NCI-H2196 treated with DMSO at 0.1 percent for 48 hours (cell line): ENCODE measurements around the gene ZNF331.
A peak's percentile ranks its signal among the peaks of the same experiment; 100 is the strongest.

Experiments used
- DNase-seq: peaks from one replicate; lab custom pipeline; 2025; ENCODE audit not compliant: unreplicated experiment; lab: John Stamatoyannopoulos, UW

Gene ZNF331

DNA sequence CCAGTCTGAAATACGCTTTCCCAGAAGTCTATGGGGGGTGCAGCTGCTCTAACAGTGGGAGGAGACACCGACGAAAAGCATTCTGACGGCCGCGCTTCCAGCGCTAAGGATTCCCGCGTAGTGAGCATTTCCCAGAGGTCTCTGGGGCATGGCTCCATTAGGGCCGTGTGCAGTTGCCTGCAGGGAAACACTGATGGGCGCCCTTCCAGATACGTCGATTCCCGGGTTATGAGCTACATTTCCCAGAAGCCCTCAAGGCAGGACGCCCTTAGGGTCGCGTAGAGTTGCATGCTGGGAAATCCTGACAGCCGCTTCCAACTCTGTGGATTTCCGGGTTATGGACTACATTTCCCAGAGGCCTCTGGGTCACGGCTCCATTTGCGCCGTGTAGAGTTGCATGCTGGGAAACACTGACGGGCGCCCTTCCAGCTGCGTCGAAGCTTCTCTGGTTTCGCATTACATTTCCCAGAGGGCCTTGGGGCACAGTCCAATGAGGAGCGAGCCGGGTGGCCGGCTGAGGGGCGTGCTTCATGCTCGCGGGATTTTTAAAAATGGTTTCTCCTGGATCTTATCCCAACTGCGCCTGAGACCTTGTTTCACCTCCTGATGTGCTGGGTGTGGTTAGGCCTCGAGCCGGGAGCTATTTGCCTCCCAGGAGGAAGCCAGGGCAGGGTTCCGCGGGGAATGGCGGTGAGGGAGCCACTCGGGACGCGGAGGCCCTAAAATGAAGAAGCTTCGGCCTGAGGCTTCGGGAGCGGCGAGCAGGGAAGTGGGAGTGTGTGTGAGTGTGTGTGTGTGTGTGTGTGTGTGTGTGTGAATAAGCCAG lies 17.2 kb upstream of the ZNF331 start:
- DNase-seq, result peak; percentile 94

DNA sequence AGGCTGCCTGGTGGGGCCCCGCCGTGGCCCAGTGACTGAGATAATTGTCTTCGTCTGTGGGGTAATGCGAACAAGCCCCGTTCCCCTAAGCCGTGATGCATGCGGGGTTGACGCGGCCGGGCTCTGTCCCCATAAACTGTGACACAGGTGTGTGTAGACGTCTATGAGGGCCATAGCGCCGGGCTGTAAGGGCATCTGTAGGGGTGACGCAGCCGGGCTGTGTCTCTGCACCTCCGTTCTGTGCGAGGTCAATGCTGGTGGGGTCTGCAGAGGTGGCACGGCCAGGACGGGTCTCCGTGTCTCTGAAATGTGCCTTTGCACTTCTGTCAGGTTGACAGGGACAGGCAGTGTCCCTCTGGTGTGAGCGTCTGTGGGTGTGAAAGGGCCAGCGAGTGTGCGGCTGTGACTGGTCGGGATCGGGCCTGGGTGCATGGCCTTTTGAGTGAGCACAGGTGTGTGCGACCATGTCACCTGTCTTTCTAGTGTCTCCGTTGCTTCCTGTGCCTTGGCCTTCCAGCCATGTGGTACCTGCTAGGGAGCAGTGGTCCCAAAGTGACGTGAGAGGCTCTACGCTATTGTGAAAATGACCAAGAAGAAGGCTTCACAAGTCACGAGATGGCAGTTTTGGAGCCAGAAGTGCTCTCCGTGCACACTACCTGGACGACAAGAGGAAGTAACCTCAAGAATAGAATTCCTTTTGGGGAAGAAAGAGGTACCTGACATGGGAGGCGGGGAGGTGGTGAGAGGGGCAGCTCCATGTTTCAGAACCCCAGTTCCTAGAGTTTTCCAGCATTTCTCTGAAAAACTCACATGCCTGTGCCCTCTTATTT lies 16.4 kb upstream of the ZNF331 start:
- no peak for DNase-seq

DNA sequence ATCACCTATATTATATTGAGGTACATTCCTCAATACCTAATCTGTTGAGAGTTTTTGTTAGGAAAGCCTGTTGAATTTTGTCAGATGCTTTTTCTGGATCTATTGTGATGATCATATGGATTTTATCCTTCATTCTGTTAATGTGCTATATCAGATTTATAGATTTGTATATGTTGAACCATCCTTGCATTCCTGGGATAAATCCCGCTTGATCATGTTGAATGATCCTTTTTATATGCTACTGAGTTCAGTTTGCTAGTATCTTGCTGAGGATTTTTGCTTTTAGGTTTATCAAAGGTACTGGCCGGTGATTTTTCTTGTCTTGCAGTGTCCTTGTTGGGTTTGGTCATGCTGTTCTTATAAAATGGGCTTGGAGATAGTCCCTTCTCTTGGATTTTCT lies 12.0 kb upstream of the ZNF331 start:
- DNase-seq, result no peak

DNA sequence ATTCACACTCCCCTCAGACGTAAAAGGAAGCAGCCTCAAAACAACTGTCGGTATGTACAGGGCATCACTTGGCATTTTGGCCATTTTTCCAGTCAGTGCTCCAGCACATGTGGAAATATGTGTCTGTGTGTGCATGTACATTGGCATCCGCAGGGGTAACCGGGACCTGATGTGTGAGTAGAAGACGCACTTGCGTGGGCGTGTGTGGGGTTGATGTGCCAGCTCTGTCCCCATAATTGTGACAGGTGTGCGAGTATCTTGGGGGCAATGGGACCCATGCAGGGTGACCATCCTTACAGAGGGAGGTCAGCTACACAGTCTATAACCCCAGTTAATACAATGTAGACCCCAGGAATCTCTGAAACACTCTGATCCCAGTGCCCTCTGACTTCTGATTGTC lies 7.3 kb upstream of the ZNF331 start:
- no peak for DNase-seq

DNA sequence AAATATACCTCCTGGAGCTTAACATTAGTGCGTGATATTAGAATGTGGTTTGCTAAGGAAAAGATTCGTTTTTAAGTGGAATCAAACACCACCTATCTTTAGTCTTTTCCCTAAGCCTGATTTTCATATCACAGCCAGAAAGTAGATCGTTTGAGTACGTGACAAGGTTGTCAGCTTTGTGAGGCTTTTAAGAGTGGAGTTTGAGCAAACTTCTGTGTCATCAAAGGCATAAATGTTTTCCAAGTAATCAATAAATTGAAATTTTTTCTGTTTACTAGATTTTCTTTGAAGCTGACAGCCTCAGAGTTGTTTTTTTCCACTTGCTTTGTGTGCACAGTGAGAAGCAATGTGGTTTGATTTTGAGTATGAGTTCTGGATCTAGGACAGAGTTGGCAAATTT lies 6.5 kb upstream of the ZNF331 start:
- DNase-seq, result no peak

DNA sequence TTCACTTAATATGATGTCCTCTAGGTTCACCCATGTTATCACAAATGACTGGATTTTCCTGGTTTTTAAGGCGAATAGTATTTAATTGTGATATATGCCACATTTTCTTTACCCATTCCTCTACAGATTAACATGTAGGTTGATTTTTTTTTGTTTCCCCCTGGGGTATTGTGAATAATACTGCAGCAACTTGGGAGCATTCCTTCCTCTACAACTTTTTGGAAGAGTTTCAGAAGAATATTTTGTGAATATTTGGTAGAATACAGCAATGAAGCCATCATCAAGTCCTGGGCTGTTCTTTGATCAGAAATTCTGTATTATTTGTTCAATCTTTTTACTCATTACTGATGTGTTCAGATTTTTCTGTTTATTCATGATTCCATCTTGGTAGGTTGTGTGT lies 5.6 kb upstream of the ZNF331 start:
- DNase-seq, result no peak

DNA sequence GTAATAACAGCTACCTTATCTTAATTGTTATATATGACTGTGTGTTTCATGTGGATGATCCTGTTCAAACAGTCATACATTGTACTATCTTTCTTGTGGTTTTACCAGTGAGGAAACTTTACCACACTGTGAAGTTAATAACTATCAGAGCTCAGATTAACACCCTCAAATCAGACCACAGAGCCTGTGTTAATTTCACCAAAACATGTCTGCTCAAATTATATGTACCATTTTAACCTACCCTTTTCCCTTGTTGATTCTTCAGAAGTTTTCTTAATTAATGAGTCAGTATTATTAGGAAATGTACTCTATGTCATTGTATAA lies 1.8 kb upstream of the ZNF331 start:
- DNase-seq, result no peak

DNA sequence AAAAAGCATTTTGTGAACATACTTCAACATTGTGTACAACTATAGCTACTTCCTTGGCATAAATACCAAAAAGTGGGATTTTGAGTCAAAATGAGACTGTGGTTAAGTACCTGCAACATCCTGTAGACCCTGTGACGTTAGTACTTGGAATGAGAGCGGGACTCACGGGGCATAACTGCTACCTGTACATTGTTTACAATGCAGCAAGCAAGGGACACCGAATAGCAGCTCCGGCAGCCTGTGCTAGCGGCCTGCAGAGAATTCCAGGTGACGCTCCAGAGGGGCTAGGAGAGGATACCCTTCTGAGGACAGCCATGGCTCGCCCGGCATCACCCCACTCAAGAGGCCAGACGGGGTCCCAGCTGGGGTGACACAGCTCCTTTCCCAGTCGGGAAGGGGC lies 824 bp upstream of the ZNF331 start:
- DNase-seq, result no peak

DNA sequence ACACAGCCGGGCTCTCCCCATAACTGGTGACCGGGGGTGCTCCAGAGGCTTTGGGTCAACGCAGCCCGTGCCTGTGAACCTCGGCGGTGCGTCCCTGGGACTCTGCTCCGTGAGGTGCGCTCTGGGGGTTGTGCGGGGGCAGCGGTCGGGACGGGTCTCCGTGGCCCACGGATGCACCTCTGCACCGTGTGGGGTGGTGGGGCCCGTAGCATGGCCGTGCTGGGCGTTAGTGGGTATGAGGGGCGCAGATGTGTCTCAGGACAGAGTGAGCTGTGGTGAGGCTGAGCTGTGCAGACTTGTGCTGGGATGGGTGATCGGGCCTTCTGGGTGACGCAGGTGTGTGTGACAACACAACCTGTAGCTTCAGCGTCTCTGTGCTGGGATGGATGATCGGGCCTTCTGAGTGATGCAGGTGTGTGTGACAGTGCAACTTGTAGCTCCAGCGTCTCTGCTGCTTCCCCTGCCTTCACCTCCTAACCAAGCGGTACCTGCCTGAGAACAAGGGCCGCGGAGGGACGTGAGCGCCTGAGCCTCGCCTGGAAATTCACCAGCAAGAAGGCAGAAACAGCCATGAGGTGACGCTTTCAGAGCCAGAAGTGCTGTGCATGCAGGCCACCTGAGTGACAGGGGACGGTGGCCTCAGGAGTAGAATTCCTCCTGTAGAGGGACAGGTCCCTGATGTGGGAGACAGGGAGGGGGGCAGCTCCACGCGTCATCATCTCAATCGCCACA lies 599 bp downstream of the ZNF331 start:
- DNase-seq, result no peak

DNA sequence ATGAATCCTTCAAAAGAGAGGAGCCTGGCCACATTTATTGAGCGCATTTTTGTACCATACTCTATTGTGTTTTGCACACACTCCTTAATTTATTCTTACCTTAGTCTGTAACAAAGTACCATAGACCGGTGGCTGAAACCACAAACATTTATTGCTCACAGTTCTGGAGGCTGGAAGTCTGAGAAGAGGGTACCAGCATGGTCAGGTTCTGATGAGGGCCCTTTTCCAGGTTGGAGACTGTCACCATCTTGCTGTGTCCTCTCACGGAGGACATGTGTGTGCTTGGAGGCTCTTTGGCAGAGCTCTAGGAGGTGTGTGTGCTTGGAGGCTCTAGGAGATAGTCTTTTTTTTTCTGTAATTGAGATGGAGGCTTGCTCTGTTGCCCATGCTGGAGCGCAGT lies 2.1 kb downstream of the ZNF331 start:
- no peak for DNase-seq

DNA sequence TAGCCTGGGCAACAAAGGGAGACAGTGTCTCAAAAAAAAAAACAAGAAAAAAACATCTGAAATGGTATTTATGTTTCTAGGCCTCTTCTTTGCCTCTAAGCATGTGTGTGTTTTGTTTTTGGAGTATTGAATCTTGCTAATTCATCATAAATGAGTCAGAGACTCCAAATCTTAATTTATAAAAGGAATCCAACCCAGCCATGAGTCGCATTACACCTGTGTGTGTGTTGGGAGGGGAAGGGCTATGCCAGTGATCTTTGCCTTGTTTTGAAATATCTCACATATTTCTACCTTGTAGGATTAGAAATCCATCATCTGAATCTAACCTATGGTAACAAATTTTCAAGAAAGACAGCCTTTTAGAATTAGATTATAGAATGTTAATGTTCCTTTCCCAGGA lies 4.0 kb downstream of the ZNF331 start:
- DNase-seq, result no peak

DNA sequence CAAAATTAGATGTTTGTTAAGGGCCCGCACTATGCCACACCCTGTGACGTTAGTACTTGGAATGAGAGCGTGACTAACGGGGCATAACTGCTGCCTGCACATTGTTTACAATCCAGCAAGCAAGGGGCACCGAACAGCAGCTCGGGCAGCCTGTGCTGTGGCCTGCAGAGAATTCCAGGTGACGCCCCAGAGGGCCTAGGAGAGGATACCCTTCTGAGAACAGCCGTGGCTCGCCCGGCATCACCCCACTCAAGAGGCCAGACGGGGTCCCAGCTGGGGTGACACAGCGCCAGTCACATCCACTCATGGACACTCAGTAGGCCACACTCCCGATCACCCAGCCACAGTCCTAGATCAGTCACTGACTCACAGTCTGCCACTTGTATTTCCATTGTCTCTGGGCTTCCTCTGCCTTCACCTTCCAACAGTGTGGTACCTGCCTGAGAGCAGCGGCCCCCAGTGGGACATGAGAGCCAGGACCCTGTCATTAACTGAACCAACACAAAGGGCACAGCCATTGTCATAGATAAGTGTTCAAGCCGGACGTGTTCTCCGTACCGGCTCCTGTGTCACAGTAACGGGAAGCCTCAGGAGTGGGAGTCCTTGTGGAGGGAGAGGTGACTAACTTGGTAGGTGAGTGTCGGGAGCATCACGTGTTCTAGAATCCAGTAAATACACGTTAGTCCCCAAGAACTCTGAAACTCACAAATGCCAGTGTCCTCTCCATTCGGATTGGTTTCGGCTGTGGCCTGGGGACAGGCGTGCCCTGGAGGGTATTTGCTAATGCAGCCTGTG lies 7.5 kb downstream of the ZNF331 start:
- no peak for DNase-seq

DNA sequence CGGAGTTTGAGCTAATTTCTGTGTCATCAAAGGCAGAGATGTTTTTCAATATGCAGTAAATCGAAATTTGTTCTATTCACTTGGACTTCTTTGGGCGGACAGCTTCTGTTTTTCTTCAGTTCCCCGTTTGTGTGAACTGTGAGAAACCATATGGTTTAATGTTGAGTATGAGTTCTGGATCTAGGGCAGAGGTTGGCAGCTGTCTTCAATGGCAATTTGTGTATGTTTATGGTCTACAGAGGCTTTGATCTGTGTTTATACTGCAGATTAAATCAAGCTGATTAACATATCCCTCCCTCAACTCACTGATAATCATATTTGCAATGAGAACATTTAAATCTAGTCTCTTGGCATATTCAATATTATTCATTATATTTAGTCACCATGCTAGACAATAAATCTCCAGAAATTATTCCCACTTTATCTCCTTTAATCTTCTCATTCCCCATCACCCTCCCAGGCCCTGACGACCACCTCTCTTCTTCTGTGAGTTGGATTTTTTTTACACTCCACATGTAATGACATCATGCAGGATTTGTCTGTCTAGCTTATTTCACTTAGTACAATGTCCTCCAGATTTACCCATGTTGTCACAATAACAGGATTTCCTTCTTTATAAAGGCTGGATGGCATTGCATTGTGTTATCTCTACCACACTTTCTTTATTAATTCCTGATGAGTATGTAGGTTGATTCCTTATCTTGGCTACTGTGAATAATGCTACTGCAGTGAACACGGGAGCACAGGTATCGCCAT lies 9.0 kb downstream of the ZNF331 start:
- DNase-seq, result no peak

DNA sequence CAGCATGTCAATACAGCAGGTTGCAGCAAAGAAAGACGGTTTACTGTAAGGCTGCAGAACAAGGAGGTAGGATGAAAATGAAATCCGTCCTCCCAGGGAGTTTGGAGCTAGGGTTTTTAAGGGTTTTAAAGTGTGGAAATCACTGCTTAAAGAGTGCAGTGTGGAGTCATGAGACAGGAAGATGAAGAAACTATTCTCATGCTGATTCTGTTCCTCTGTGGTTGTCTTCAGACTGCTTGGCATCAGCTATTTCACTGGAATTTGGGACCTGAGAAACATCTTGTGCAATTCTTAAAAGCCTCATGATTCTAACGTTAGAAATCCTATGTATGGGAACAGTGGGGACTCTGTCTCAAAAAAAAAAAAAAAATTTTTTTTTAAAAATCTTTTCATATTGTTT lies 11.4 kb downstream of the ZNF331 start:
- DNase-seq, result no peak

DNA sequence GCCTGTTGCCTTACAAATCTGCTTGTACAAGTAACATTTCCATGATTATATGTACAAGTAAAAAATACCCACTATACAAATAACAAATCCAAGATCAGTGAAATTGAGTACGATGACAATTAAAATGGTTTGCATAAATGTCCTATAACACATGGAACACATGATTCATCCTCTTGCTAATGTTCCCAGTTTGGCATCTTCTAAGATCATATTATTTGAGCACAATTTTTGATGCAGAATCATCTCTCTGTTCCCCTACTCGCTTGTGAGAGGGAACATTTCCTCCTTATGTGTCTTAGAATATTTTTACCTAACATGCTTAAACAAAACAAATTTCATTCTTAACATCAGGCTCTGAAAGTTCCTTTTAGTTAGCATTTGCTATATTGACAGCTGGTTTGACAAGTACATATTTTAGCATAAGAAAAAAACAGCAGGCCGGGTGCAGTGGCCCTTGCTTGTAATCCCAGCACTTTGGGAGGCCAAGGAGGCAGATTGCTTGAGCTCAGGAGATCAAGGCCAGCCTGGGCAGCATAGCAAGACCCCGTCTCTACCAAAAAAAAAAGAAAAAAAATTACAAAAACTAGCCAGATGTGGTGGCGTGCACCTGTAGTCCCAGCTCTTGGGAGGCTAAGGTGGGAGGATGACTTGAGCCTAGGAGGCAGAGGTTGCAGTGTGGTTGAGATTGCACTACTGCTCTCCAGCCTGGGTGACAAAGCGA lies 14.2 kb downstream of the ZNF331 start:
- no peak for DNase-seq

DNA sequence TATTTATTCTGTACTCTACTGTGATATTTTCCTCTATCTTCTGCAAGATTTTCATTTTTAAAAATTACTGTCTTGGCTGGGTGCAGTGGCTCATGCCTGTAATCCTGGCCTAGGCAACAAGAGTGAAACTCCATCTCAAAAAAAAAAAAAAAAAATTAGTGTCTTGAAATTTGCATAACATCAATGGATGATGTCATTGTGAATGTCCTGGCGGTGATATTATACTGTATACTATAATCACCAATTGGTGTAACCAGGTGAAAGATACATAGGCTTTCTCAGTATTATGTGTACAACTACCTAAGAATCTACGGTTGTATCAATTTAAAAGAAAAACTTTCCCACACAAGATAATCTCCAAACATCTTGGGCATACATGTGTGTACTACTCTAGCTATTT lies 15.2 kb downstream of the ZNF331 start:
- DNase-seq, result no peak

DNA sequence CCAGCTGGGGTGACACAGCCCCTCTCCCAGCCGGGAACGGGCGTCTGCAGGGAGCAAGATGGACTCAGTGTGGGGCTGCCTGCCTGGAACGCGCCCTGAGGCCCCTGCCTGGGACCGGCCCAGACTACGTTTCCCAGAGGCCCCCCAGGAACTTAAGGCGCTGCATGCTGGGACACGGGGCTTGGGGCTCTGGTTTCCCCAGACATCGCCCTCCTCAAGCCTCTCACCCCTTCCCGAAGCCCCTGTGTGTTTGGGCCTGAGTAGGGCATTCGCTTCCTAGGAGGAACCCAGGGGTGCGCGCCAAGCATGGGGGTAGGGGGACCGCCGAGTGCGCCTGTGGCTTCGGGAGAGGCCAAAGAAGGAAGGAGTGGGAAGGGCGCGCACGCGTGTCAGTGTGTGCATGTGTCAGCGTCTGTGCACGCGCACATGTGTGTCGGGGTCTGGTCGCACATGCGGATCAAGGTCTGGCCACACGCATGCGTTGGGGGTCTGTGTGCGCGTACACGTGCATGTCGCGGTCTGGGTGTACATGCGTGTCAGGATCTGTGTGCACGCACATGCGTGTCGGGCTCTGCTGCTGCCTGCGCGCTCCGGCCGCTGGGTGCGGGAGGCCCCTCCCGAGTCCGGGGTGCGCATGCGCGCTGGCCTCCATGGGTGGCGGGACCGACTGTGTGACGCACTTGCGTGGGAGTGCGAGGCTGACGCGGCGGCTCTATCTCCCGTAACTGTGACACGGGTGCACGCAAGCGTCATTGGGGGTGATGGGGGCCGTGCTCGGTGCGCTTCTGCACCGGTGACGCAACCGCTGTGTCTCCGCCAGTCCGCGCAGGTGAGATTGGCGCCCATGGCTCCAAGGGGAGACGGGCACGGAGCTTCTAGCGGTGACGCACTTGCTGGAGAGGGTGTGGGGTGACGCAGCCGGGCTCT lies 16.2 kb downstream of the ZNF331 start:
- DNase-seq, result peak; percentile 48

DNA sequence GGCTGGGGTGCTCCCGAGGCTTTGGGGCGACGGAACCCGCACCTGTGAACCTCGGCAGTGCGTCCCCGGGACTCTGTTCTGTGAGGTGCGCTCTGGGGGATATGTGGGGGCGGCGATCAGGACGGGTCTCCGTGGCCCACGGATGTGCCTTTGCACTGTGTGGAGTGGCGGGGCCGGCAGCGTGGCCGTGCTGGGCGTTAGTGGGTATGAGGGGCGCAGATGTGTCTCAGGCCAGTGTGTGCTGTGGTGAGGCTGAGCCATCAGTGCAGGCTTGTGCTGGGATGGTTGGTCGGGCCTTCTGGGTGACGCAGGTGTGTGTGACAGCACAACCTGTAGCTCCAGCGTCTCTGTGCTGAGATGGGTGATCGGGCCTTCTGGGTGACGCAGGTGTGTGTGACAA lies 16.9 kb downstream of the ZNF331 start:
- no peak for DNase-seq

DNA sequence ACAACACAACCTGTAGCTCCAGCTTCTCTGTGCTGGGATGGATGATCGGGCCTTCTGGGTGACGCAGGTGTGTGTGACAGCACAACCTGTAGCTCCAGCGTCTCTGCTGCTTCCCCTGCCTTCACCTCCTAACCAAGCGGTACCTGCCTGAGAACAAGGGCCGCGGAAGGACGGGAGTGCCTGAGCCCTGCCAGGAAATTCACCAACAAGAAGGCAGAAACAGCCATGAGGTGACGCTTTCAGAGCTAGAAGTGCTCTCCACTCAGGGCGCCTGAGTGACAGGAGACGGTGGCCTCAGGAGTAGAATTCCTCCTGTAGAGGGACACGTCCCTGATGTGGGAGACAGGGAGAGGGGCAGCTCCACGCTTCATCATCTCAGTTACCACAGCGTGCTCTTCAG lies 17.4 kb downstream of the ZNF331 start:
- DNase-seq, result no peak
